SU-DHL-6 (cell line): ENCODE measurements around the gene UFD1.

ENCODE experiments used
- CTCF ChIP-seq: fragments of 200-600 bp; sonication (generic); IDR thresholded peaks from one replicate; pipeline ENCODE4 v1.5.1; 2017; ENCODE audit warnings: antibody characterized with exemption, mild to moderate bottlenecking, low read length, moderate library complexity; ENCODE audit not compliant: insufficient read depth, poor library complexity, severe bottlenecking
- EZH2phosphoT487 ChIP-seq: fragments of 200-600 bp; sonication (generic), shearing (Covaris generic); conservative IDR thresholded peaks from 2 replicates; pipeline ENCODE4 v1.6.1; 2018; ENCODE audit warnings: mild to moderate bottlenecking, antibody characterized with exemption, low read length, moderate library complexity, mixed read lengths

DNA sequence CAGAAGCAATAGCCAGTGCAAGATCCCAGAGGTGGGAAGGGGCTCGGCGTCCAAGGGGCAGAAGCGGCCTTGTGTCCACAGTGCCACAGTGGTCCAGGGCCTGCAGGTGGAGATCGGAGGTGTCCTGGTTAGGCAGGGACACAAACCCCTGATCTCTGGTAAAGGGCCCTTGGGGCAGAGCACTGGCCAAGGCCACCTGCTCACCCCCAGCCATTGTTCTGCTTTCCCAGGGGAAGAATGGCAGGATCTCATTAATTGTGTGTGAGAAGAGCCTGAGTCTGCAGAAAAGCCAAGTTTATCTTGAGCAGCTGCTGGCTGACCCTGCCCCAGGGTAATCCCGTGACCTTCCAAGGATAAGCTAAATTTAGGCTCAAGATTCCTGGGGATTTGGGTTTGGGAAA lies 48.3 kb upstream of the UFD1 start:
- TF ChIP-seq CTCF (no peak), EZH2phosphoT487 (no peak)
